ENCODE data around the gene SESN3.

DNA sequence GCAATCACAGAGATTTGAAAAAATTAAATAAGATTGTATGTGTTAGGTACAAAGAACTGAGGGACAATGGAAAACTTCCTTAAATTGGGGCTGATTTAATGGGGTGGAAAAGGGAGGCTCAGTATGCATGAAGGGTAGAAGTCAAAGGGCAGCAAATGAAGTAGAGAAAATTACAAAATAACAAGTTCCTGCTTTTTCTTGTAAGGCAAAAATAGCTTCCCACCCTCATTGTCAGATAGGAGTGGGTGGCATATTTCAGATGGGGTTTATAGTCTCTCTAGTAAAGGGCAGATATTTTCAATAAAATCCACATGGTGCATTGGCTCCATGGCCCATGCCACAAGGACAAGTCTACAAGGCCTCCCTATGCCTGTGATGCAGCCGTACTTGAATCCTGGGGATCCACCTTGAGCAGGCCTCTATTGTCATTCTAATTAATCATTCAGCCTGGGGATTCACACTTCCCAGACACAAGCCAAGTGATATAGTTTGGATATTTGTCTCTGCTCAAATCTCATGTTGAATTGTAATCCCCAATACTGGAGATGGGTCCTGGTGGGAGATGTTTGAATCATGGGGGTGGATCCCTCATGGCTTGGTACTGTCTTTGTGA is 36.7 kb upstream of the SESN3 start:
- TF ChIP-seq CTCF (conservative IDR thresholded peaks at IDR 0.05; ENCODE audit: low read depth, low read length) (no peak), EZH2 (IDR thresholded peaks at IDR 0.05; ENCODE audit: borderline replicate concordance, low read depth, low read length, poor library complexity, severe bottlenecking) (no peak)

All from A673 (cell line).